Cardiac muscle cell (in vitro differentiated cells and primary cell): ENCODE results near the gene PDCD10. TPM values are rescaled to one million over a fixed set of nuclear protein-coding genes. Genes with fewer than 3 reads are reported as not detected.

Experiments
- DNase-seq, 2 donors: peaks; one replicate each; pipeline versions ENCODE4 v3.0.0 to v3.0.0-alpha.2; 2010 to 2017; ENCODE audit warnings: low read depth in 1 of 2, low spot score in 1 of 2
- H3K27ac ChIP-seq: fragments of 200-600 bp; sonication (generic); 2 replicates; pipeline ENCODE4 v1.5.1; 2016
- H3K27me3 ChIP-seq: fragments of 200-600 bp; sonication (generic); 2 replicates; pipeline ENCODE4 v1.6.0; 2016; ENCODE audit warnings: control low read depth
- H3K36me3 ChIP-seq: fragments of 200-600 bp; sonication (generic); 2 replicates; pipeline ENCODE4 v1.5.1; 2016; ENCODE audit warnings: control low read depth
- H3K4me1 ChIP-seq: fragments of 200-600 bp; sonication (generic); 2 replicates; pipeline ENCODE4 v1.8.1; 2017; ENCODE audit warnings: low read depth, mild to moderate bottlenecking, mixed run types
- H3K4me3 ChIP-seq: fragments of 200-600 bp; sonication (generic); 2 replicates; pipeline ENCODE4 v1.5.1; 2016; ENCODE audit warnings: mild to moderate bottlenecking
- H3K9me3 ChIP-seq: fragments of 200-600 bp; sonication (generic); 2 replicates; pipeline ENCODE4 v1.5.1; 2017; ENCODE audit warnings: low read depth, mild to moderate bottlenecking, control low read depth
- CTCF ChIP-seq: IDR thresholded peaks from 2 replicates; pipeline ENCODE4 v1.5.1; 2012; ENCODE audit warnings: low read depth, mild to moderate bottlenecking, low read length
- polyA plus RNA-seq: library from polyadenylated mRNA; unstranded; fragments of >200 nt; fragmentation: Nextera tagmentation; extraction: Ambion mirVana; gene quantifications from 2 replicates; pipeline ENCODE4 v1.2.1, GENCODE V29; 2016
- total RNA-seq: library from RNA; depleted of rRNA; stranded (reverse); fragments of >200 nt; gene quantifications from 2 replicates; pipeline ENCODE4 v1.2.3, GENCODE V29; 2016

The PDCD10 gene
- total and polyA plus RNA-seq, 2 experiments from 2014 or later: 39.6 to 56.9 TPM

DNA sequence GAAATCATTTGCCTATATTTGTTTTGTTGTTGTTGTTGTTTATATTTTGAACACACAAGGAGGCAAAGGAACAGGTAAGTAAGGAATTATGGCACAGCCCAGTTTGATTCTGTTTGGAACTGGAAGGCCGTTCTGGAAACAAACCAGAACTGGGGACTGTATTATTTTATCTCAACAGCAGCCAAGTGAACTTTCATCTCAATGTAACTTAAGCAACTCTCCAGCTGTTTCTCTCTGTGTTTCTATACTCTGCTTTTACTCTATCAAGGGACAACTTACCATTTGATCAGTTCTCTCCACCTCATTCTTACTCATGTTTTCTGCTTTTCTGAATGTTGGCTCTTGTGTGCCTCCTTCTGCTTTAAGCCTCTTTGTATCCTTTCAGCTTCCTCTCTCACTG, 65.0 kb downstream of the PDCD10 start:
- TF ChIP-seq CTCF: no peak
- H3K4me3 ChIP-seq: no peak overlapping the region
- H3K27ac ChIP-seq: no peak overlapping the region
- DNase-seq: no peak
- H3K27me3 ChIP-seq: no peaks in the 10 kb centered on the region
- no peaks in the 10 kb centered on the region for H3K9me3 ChIP-seq
- H3K4me1 ChIP-seq: no peaks in the 10 kb centered on the region
- H3K36me3 ChIP-seq: no peaks in the 10 kb centered on the region

GRCh38 chr3:167668651-167669050, 66.0 kb downstream of the PDCD10 start:
- H3K36me3 ChIP-seq: no peaks in the 10 kb centered on the region
- no peak overlapping the region for H3K27ac ChIP-seq
- no peak overlapping the region for H3K4me3 ChIP-seq
- no peaks in the 10 kb centered on the region for H3K27me3 ChIP-seq
- no peak for TF ChIP-seq CTCF
- no peaks in the 10 kb centered on the region for H3K9me3 ChIP-seq
- H3K4me1 ChIP-seq: no peaks in the 10 kb centered on the region
- DNase-seq: no peak

- Histone ChIP-seq H3K36me3 (no peaks in the 10 kb centered on the region), H3K9me3 (no peaks in the 10 kb centered on the region), H3K27me3 (no peaks in the 10 kb centered on the region), H3K4me3 (no peak overlapping the region), H3K27ac (no peak overlapping the region), H3K4me1 (no peaks in the 10 kb centered on the region)
- no peak for DNase-seq
- TF ChIP-seq CTCF: no peak
Measured at GRCh38 chr3:167666563-167666962, 68.1 kb downstream of the PDCD10 start.

- no peaks in the 10 kb centered on the region for H3K4me1 ChIP-seq
- DNase-seq: no peak
- no peak overlapping the region for H3K4me3 ChIP-seq
- no peak for TF ChIP-seq CTCF
- no peaks in the 10 kb centered on the region for H3K36me3 ChIP-seq
- no peak overlapping the region for H3K27ac ChIP-seq
- H3K9me3 ChIP-seq: no peaks in the 10 kb centered on the region
- H3K27me3 ChIP-seq: no peaks in the 10 kb centered on the region
Measured at GRCh38 chr3:167662919-167663400, 71.7 kb downstream of the PDCD10 start.

DNA sequence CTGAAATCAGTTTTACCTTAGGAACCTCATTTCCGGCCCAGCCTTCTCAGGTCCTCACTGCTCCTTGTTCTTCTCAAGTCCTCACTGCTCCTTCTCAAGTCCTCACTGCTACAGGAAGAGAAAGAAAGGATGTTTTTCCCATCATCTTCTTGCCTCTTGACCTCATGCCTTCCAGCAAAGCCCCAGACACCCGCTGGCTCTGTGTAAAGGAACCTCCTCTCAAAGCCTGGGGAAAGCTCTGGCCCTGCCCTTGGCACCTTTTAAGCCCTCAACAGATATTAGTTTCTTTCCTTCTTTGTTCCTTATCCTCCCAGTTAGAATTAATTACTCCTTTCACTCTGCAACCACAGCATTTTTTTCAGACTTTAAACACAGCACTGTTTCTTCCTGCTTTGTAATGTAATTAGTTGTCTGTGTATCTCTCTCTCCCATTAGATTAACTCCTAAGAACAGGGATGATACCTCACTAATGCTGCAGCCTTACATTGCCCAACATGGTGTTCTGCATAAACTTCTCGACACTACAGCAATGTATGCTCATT, 76.9 kb downstream of the PDCD10 start:
- H3K27me3 ChIP-seq: no peaks in the 10 kb centered on the region
- H3K4me1 ChIP-seq: no peaks in the 10 kb centered on the region
- H3K9me3 ChIP-seq: no peaks in the 10 kb centered on the region
- no peaks in the 10 kb centered on the region for H3K36me3 ChIP-seq
- no peak for DNase-seq
- no peak for TF ChIP-seq CTCF
- H3K27ac ChIP-seq: no peak overlapping the region
- H3K4me3 ChIP-seq: no peak overlapping the region

GRCh38 chr3:167656821-167657220, 77.9 kb downstream of the PDCD10 start:
- Histone ChIP-seq H3K9me3 (no peaks in the 10 kb centered on the region), H3K4me1 (no peaks in the 10 kb centered on the region), H3K36me3 (no peaks in the 10 kb centered on the region), H3K27ac (no peak overlapping the region), H3K27me3 (no peaks in the 10 kb centered on the region), H3K4me3 (no peak overlapping the region)
- TF ChIP-seq CTCF: no peak
- DNase-seq: no peak
